MM.1S (cell line): Measurements from ENCODE around the gene CEP250.

Experiments
- EZH2 ChIP-seq: fragments of 300-600 bp; sonication (generic); optimal IDR thresholded peaks from 2 replicates; pipeline ENCODE3; 2017; ENCODE audit warnings: low read depth, mild to moderate bottlenecking, antibody characterized with exemption, low read length, mixed read lengths
- TF ChIP-seq, protein P1 (sequence below): fragments of 300-600 bp; sonication (generic); IDR thresholded peaks from 2 replicates; pipeline ENCODE4 v1.5.1; 2016; ENCODE audit warnings: antibody characterized with exemption, low read length, mixed read lengths

DNA sequence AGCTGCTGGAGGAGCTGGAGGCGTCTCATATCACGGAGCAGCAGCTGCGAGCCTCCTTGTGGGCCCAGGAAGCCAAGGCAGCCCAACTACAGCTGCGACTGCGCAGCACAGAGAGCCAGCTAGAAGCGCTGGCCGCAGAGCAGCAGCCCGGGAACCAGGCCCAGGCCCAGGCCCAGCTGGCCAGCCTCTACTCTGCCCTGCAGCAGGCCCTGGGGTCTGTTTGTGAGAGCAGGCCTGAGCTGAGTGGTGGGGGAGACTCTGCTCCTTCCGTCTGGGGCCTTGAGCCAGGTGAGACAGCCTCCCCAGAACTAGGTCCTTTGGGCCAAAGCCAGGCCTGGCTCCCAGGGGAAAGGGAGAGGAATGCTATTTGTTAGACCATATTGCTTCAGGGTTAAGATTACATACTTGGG lies 42.4 kb downstream of the CEP250 start:
- TF ChIP-seq, protein P1, sequence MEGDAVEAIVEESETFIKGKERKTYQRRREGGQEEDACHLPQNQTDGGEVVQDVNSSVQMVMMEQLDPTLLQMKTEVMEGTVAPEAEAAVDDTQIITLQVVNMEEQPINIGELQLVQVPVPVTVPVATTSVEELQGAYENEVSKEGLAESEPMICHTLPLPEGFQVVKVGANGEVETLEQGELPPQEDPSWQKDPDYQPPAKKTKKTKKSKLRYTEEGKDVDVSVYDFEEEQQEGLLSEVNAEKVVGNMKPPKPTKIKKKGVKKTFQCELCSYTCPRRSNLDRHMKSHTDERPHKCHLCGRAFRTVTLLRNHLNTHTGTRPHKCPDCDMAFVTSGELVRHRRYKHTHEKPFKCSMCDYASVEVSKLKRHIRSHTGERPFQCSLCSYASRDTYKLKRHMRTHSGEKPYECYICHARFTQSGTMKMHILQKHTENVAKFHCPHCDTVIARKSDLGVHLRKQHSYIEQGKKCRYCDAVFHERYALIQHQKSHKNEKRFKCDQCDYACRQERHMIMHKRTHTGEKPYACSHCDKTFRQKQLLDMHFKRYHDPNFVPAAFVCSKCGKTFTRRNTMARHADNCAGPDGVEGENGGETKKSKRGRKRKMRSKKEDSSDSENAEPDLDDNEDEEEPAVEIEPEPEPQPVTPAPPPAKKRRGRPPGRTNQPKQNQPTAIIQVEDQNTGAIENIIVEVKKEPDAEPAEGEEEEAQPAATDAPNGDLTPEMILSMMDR = no peak
- no peak for TF ChIP-seq EZH2
